BLaER1 (cell line): ENCODE measurements around the gene BNC1.
"Not testable (repeated sequence)": the region's sequence is repeated elsewhere in the genome, so short reads cannot be mapped to it uniquely, and the experiment has no call there.

Source experiments
- H3K27ac ChIP-seq: shearing (Covaris generic); formaldehyde crosslinking; 2 replicates; pipeline ENCODE4 v1.8.1; 2022
- H3K27me3 ChIP-seq: shearing (Covaris generic); formaldehyde crosslinking; 2 replicates; pipeline ENCODE4 v1.8.1; 2022
- H3K36me3 ChIP-seq: shearing (Covaris generic); formaldehyde crosslinking; 2 replicates; pipeline ENCODE4 v1.8.1; 2022
- H3K4me1 ChIP-seq: shearing (Covaris generic); formaldehyde crosslinking; 2 replicates; pipeline ENCODE4 v1.8.1; 2022
- H3K4me2 ChIP-seq: shearing (Covaris generic); formaldehyde crosslinking; 2 replicates; pipeline ENCODE4 v1.8.1; 2022
- H3K4me3 ChIP-seq: shearing (Covaris generic); formaldehyde crosslinking; 2 replicates; pipeline ENCODE4 v1.8.1; 2022
- H3K9ac ChIP-seq: shearing (Covaris generic); formaldehyde crosslinking; 2 replicates; pipeline ENCODE4 v1.8.1; 2022
- H3K9me3 ChIP-seq: shearing (Covaris generic); formaldehyde crosslinking; 2 replicates; pipeline ENCODE4 v1.8.1; 2022
- H4K20me1 ChIP-seq: shearing (Covaris generic); formaldehyde crosslinking; 2 replicates; pipeline ENCODE4 v1.8.1; 2022
- Cebpa-rat ChIP-seq: shearing (Covaris generic); IDR thresholded peaks from 2 replicates; pipeline ENCODE4 v1.8.1; 2022

Gene BNC1

GRCh38 chr15:83283813-83284558, 478 bp downstream of the BNC1 start:
- Histone ChIP-seq H3K4me1 (no peaks in the 10 kb centered on the region), H3K27me3 (no peaks in the 10 kb centered on the region), H3K9me3 (peaks cover 24% of the 10 kb centered on the region), H3K4me2 (no peak overlapping the region), H3K27ac (no peak overlapping the region), H3K4me3 (no peak overlapping the region), H3K36me3 (no peaks in the 10 kb centered on the region), H3K9ac (no peak overlapping the region), H4K20me1 (no peaks in the 10 kb centered on the region)
- TF ChIP-seq Cebpa-rat, result no peak

DNA sequence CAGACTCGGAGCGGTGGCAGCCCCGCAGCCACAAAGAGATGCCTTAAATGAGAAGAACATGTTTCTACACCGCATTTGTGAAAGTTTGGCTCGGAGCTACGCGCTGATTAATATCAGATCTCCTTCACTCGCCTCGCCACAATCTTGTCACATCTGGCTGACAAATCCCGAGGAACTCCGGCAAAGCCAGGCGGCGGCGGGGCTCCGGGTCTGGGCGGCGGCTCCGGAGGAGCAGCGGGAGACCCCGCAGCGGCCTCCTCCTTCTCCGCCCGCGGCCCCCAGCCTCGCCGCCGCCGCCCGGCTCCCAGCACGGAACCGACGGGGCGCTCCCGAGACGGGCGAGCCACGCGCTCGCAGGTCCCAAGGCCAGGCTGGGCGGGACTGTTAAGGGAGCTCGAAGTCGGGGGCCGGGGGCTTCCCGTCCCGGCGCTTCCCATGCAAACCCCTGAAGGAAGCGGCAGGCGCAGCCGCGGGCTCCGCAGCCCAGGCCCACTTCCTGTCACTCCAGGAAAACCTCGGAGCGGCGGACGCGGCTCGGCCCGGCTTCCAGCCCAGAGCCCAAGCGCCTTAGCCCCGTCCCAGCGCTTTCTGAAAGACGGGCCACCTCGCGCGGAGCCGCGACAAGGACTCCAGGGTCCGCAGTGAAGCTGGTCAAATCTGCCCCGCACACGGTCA, 1.2 kb downstream of the BNC1 start:
- TF ChIP-seq Cebpa-rat, result no peak
- Histone ChIP-seq H3K27ac (no peak overlapping the region), H3K27me3 (no peaks in the 10 kb centered on the region), H3K9ac (no peak overlapping the region), H3K36me3 (no peaks in the 10 kb centered on the region), H3K9me3 (peaks cover 24% of the 10 kb centered on the region), H4K20me1 (no peaks in the 10 kb centered on the region), H3K4me3 (no peak overlapping the region), H3K4me1 (no peaks in the 10 kb centered on the region), H3K4me2 (no peak overlapping the region)

GRCh38 chr15:83282776-83283137, 1.7 kb downstream of the BNC1 start:
- Histone ChIP-seq H3K27me3 (no peaks in the 10 kb centered on the region), H3K27ac (no peak overlapping the region), H3K9ac (no peak overlapping the region), H4K20me1 (no peaks in the 10 kb centered on the region), H3K4me2 (no peak overlapping the region), H3K36me3 (no peaks in the 10 kb centered on the region), H3K4me3 (no peak overlapping the region), H3K9me3 (peaks cover 24% of the 10 kb centered on the region), H3K4me1 (no peaks in the 10 kb centered on the region)
- TF ChIP-seq Cebpa-rat, result no peak

DNA sequence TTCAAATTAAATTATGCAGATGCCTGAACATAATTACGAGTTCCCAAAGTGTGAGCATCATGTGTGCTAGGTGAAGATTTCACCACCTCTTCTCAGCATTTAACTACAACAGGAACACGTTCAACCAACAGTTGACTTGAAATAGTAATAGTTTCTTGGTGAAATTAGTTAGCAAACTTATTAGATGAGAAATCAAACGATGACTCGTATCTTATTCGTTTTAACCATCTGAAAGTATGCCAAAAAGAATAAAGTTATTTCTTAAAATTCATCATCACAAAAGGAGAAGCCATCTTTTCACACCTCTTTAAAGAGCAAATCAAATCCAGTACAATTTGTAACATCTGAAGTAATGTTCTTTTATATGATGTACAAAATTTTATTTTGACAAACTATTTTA, 2.3 kb downstream of the BNC1 start:
- no peak for TF ChIP-seq Cebpa-rat
- Histone ChIP-seq H3K27me3 (no peaks in the 10 kb centered on the region), H3K4me1 (no peaks in the 10 kb centered on the region), H3K9ac (no peak overlapping the region), H3K9me3 (peaks cover 24% of the 10 kb centered on the region), H3K4me3 (no peak overlapping the region), H3K27ac (no peak overlapping the region), H3K36me3 (no peaks in the 10 kb centered on the region), H3K4me2 (no peak overlapping the region), H4K20me1 (no peaks in the 10 kb centered on the region)

- Histone ChIP-seq H3K4me2 (no peak overlapping the region), H3K4me1 (no peaks in the 10 kb centered on the region), H3K9ac (no peak overlapping the region), H3K9me3 (peaks cover 4% of the 10 kb centered on the region), H3K4me3 (no peak overlapping the region), H3K27ac (no peak overlapping the region), H3K36me3 (no peaks in the 10 kb centered on the region), H3K27me3 (no peaks in the 10 kb centered on the region), H4K20me1 (no peaks in the 10 kb centered on the region)
- TF ChIP-seq Cebpa-rat, result no peak
Measured at GRCh38 chr15:83278191-83278590, 6.3 kb downstream of the BNC1 start.

DNA sequence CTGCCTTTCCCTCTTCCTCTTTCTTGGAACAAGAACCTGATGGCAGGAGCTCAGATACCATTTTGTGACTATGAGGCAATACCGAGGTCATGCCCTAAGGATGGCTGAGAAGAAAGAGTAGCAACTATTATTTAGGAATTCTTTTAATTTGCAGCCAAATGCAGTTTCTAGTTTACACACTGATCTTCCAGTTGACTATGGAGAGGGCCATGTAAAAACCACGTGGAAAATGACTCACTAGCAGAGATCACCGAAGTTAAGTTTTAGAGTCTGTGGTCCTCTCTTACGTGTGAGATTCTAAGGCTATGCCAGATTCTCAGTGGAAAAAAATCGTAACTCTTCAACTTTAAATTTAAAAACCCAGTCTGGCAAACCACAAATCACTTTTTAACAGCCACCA, 7.8 kb downstream of the BNC1 start:
- no peaks in the 10 kb centered on the region for H4K20me1 ChIP-seq
- TF ChIP-seq Cebpa-rat, result no peak
- no peak overlapping the region for H3K4me3 ChIP-seq
- no peak overlapping the region for H3K9ac ChIP-seq
- H3K36me3 ChIP-seq, result no peaks in the 10 kb centered on the region
- no peaks in the 10 kb centered on the region for H3K27me3 ChIP-seq
- no peaks in the 10 kb centered on the region for H3K4me1 ChIP-seq
- H3K27ac ChIP-seq, result no peak overlapping the region
- no peaks in the 10 kb centered on the region for H3K9me3 ChIP-seq
- no peak overlapping the region for H3K4me2 ChIP-seq

- no peak for TF ChIP-seq Cebpa-rat
- peaks cover 5% of the 10 kb centered on the region; the same call in 1 of the 2 replicates for H3K4me1 ChIP-seq
- no peak overlapping the region for H3K4me3 ChIP-seq
- H3K4me2 ChIP-seq, result no peak overlapping the region
- H3K9ac ChIP-seq, result no peak overlapping the region
- H3K9me3 ChIP-seq, result peaks cover under 1% of the 10 kb centered on the region; the same call in 1 of the 2 replicates
- no peak overlapping the region for H3K27ac ChIP-seq
- no peaks in the 10 kb centered on the region for H3K36me3 ChIP-seq
- no peaks in the 10 kb centered on the region for H3K27me3 ChIP-seq
- no peaks in the 10 kb centered on the region for H4K20me1 ChIP-seq
Measured at GRCh38 chr15:83275412-83275811, 9.1 kb downstream of the BNC1 start.

GRCh38 chr15:83270176-83270575, 14.3 kb downstream of the BNC1 start:
- Histone ChIP-seq H3K9ac (no peak overlapping the region), H4K20me1 (no peaks in the 10 kb centered on the region), H3K27me3 (no peaks in the 10 kb centered on the region), H3K27ac (no peak overlapping the region), H3K4me3 (no peak overlapping the region), H3K4me1 (peaks cover 13% of the 10 kb centered on the region; the same call in 1 of the 2 replicates), H3K36me3 (no peaks in the 10 kb centered on the region), H3K9me3 (peaks cover 17% of the 10 kb centered on the region; the same call in 1 of the 2 replicates), H3K4me2 (0 out of 2 replicates have a peak overlapping the region, but pooled peaks have one; percentile 12)
- no peak for TF ChIP-seq Cebpa-rat

- H3K9me3 ChIP-seq, result peaks cover 17% of the 10 kb centered on the region; the same call in 1 of the 2 replicates
- no peak overlapping the region for H3K27ac ChIP-seq
- peaks cover 13% of the 10 kb centered on the region; the same call in 1 of the 2 replicates for H3K4me1 ChIP-seq
- no peak overlapping the region for H3K4me3 ChIP-seq
- no peaks in the 10 kb centered on the region for H3K36me3 ChIP-seq
- no peak overlapping the region for H3K9ac ChIP-seq
- no peaks in the 10 kb centered on the region for H3K27me3 ChIP-seq
- H3K4me2 ChIP-seq, result no peak overlapping the region
- H4K20me1 ChIP-seq, result no peaks in the 10 kb centered on the region
- TF ChIP-seq Cebpa-rat, result no peak
Measured at GRCh38 chr15:83268147-83268546, 16.3 kb downstream of the BNC1 start.

GRCh38 chr15:83262594-83263315, 21.7 kb downstream of the BNC1 start:
- H4K20me1 ChIP-seq, result no peaks in the 10 kb centered on the region
- H3K9me3 ChIP-seq, result no peaks in the 10 kb centered on the region
- peaks cover 4% of the 10 kb centered on the region for H3K4me1 ChIP-seq
- no peaks in the 10 kb centered on the region for H3K36me3 ChIP-seq
- no peak overlapping the region for H3K9ac ChIP-seq
- H3K27ac ChIP-seq, result no peak overlapping the region
- H3K4me3 ChIP-seq, result no peak overlapping the region
- no peak overlapping the region for H3K4me2 ChIP-seq
- no peak for TF ChIP-seq Cebpa-rat
- H3K27me3 ChIP-seq, result no peaks in the 10 kb centered on the region

DNA sequence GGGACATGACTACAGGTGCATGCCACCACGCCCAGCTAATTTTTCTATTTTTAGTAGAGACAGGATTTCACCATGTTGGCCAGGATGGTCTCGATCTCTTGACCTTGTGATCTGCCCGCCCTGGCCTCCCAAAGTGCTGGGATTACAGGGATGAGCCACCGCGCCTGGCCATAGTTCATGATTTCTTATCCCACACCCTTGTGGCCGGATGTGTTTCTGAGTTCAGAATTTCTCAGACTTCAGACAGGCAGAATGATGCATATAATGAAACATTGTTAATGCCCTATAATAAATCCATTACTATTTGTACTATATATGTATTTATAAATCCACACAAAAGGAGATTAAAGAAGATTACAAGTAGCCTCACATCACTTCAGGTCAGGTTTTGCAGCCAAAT, 22.3 kb downstream of the BNC1 start:
- not testable (repeated sequence) for H3K4me1 ChIP-seq, H3K9me3 ChIP-seq, H3K9ac ChIP-seq, H3K27ac ChIP-seq, H4K20me1 ChIP-seq, H3K36me3 ChIP-seq, H3K4me2 ChIP-seq, H3K4me3 ChIP-seq, H3K27me3 ChIP-seq
